Progenitor cell of endocrine pancreas (in vitro differentiated cells): Measurements from ENCODE around the gene ATF3. TPM values are rescaled to one million over a fixed set of nuclear protein-coding genes. Genes with fewer than 3 reads are reported as not detected.

Source experiments
- DNase-seq: peaks from one replicate; pipeline ENCODE4 v3.0.0; 2021; ENCODE audit warnings: low spot score; ENCODE audit not compliant: unreplicated experiment
- H3K27ac Mint-ChIP-seq: 2 replicates; pipeline ENCODE4 v1.8.0; 2021; ENCODE audit warnings: mild to moderate bottlenecking, moderate library complexity, mixed read lengths
- H3K27me3 Mint-ChIP-seq: 2 replicates; pipeline ENCODE4 v1.8.0; 2021; ENCODE audit warnings: mixed read lengths
- H3K36me3 Mint-ChIP-seq: 2 replicates; pipeline ENCODE4 v1.8.0; 2022; ENCODE audit warnings: mixed read lengths; ENCODE audit not compliant: insufficient read depth
- H3K4me1 Mint-ChIP-seq: 2 replicates; pipeline ENCODE4 v1.8.0; 2021; ENCODE audit warnings: low read depth, mixed read lengths
- H3K4me3 Mint-ChIP-seq: 2 replicates; pipeline ENCODE4 v1.8.0; 2021; ENCODE audit warnings: low read depth, mild to moderate bottlenecking, moderate library complexity, mixed read lengths
- H3K9me3 Mint-ChIP-seq: 2 replicates; pipeline ENCODE4 v1.8.0; 2021; ENCODE audit warnings: low read depth, mixed read lengths
- total RNA-seq: library from RNA; stranded (reverse); gene quantifications from 2 replicates; pipeline ENCODE4 v1.2.1, GENCODE V29; 2021
- TF ChIP-seq, protein P1 (sequence below): fragments of 200-600 bp; sonication (generic); IDR thresholded peaks from one replicate; pipeline ENCODE4 v1.5.0; 2021; ENCODE audit warnings: antibody characterized with exemption, mild to moderate bottlenecking; ENCODE audit not compliant: unreplicated experiment

Gene ATF3
- total RNA-seq, 1 donor from 2014 or later = 14.6 TPM

DNA sequence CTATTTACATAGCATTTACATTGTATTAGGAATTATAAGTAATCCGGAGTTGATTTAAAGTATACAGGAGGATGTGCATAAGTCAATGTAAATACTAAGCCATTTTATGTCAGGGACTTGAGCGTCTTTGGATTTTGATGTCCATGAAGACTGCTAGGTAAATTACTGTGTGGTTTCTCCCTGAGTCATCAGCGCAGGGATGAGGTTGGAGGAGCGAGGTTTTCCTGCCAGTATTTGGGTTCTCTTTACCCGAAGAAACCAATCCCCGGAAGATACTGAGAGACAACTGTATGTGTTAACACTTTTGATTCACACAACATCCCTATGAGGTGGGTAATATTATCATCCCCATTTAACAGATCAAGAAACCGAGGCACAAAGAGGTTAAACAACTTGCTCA is 61.7 kb downstream of the ATF3 start:
- Mint-ChIP-seq H3K36me3 (no peaks in the 10 kb centered on the region), H3K4me1 (peaks cover 7% of the 10 kb centered on the region), H3K4me3 (no peak overlapping the region), H3K27me3 (peaks cover 64% of the 10 kb centered on the region), H3K9me3 (no peaks in the 10 kb centered on the region), H3K27ac (no peak overlapping the region)
- no peak for DNase-seq
- TF ChIP-seq, protein P1, sequence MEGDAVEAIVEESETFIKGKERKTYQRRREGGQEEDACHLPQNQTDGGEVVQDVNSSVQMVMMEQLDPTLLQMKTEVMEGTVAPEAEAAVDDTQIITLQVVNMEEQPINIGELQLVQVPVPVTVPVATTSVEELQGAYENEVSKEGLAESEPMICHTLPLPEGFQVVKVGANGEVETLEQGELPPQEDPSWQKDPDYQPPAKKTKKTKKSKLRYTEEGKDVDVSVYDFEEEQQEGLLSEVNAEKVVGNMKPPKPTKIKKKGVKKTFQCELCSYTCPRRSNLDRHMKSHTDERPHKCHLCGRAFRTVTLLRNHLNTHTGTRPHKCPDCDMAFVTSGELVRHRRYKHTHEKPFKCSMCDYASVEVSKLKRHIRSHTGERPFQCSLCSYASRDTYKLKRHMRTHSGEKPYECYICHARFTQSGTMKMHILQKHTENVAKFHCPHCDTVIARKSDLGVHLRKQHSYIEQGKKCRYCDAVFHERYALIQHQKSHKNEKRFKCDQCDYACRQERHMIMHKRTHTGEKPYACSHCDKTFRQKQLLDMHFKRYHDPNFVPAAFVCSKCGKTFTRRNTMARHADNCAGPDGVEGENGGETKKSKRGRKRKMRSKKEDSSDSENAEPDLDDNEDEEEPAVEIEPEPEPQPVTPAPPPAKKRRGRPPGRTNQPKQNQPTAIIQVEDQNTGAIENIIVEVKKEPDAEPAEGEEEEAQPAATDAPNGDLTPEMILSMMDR = no peak

Other genes starting within 250 kb of the ATF3 start
- 24.5 and 25.1 TPM in 2 replicates for gene PACC1, start 193.9 kb upstream of the ATF3 start, total RNA-seq
- 26.6 and 30.2 TPM in 2 replicates for gene NENF, start 175.8 kb upstream of the ATF3 start, total RNA-seq
- gene BATF3, start 91.1 kb downstream of the ATF3 start, total RNA-seq = 0.53 and 0.55 TPM in 2 replicates
- 37.2 and 41.1 TPM in 2 replicates for gene NSL1, start 183.0 kb downstream of the ATF3 start, total RNA-seq
- gene TATDN3, start 183.1 kb downstream of the ATF3 start, total RNA-seq = 12.1 and 15.0 TPM in 2 replicates
- gene SPATA45, start 238.9 kb downstream of the ATF3 start, total RNA-seq = 0.69 TPM in 1 of 2 replicates, not detected in the other
- gene FLVCR1, start 249.5 kb downstream of the ATF3 start, total RNA-seq = 27.0 and 31.4 TPM in 2 replicates